Esophagus squamous epithelium (tissue), 5 donors: ENCODE data around the gene SLC6A3. TPM values are rescaled to one million over a fixed set of nuclear protein-coding genes. Genes with fewer than 3 reads are reported as not detected.
"Not testable (repeated sequence)": the region's sequence is repeated elsewhere in the genome, so short reads cannot be mapped to it uniquely, and the experiment has no call there.

ENCODE experiments used
- DNase-seq: peaks from one replicate; lab custom pipeline; 2025; lab: John Stamatoyannopoulos, UW
- H3K27ac ChIP-seq, 4 donors: fragments of 200-600 bp; sonication (generic); one replicate each; pipeline ENCODE4 v1.5.1; 2016 to 2019; ENCODE audit warnings: mild to moderate bottlenecking in 1 of 4
- H3K27me3 ChIP-seq, 4 donors: fragments of 200-600 bp; sonication (generic); 1 replicate in 3 of 4; 2 replicates in 1 of 4; pipeline versions ENCODE4 v1.5.1 to v1.6.0; 2017 to 2021; ENCODE audit warnings: antibody characterized with exemption in 1 of 4
- H3K36me3 ChIP-seq, 3 donors: fragments of 200-600 bp; sonication (generic); one replicate each; pipeline ENCODE4 v1.5.1; 2016 to 2019
- H3K4me1 ChIP-seq, 3 donors: fragments of 200-600 bp; sonication (generic); one replicate each; pipeline ENCODE4 v1.5.1; 2017 to 2019
- H3K4me3 ChIP-seq, 4 donors: fragments of 200-600 bp; sonication (generic); 1 replicate in 3 of 4; 2 replicates in 1 of 4; pipeline ENCODE4 v1.5.1; 2016 to 2019; ENCODE audit warnings: mild to moderate bottlenecking in 2 of 4, moderate library complexity in 1 of 4
- H3K9me3 ChIP-seq, 3 donors: fragments of 200-600 bp; sonication (generic); one replicate each; pipeline ENCODE4 v1.5.1; 2016 to 2019
- CTCF ChIP-seq, 6 experiments: fragments of 450-650 bp in 4 of 6; fragments of 200-600 bp in 2 of 6; sonication (generic) in 2 of 6; IDR thresholded peaks; one replicate each; pipeline ENCODE4 v1.5.1; 2016 to 2019; ENCODE audit warnings: antibody characterized with exemption in 6 of 6, mild to moderate bottlenecking in 4 of 6, moderate library complexity in 4 of 6
- POLR2A ChIP-seq, 4 donors: fragments of 450-650 bp; IDR thresholded peaks; one replicate each; pipeline ENCODE4 v1.6.1; 2017; ENCODE audit warnings: antibody characterized with exemption in 4 of 4, mild to moderate bottlenecking in 4 of 4, moderate library complexity in 3 of 4
- WGBS, 2 donors: methylation state at CpG; one replicate each; pipeline ENCODE4 v1.1.5; 2018; 5-methylcytosine and 5-hydroxymethylcytosine counted together
- intact Hi-C: fragments of 100-400 bp; cut with DNase I; formaldehyde crosslinking; loops from one replicate; pipeline ENCODE4 v1.15.0; 2022
- total RNA-seq, 4 donors: library from RNA; depleted of rRNA; stranded (reverse); fragments of >200 nt; gene quantifications; one replicate each; pipeline ENCODE4 v1.1.0, GENCODE V29; 2016
- donor health status: DM: yes; HTN: yes; CAD: no.

The SLC6A3 gene
- total RNA-seq, 4 donors from 2014 or later = 0.19 TPM; not detected in 3

- Histone ChIP-seq H3K4me3 (no peak overlapping the region), H3K27ac (no peak overlapping the region), H3K27me3 (peaks cover 0 to 98% (median 0%) of the 10 kb centered on the region in 4 donors), H3K36me3 (no peaks in the 10 kb centered on the region), H3K9me3 (no peaks in the 10 kb centered on the region), H3K4me1 (no peaks in the 10 kb centered on the region)
- no peak for DNase-seq
- intact Hi-C loops = no loop called here
- WGBS, 2 donors = 74 to 79% methylated on average over 3 of the region's 4 CpGs
- TF ChIP-seq POLR2A (IDR thresholded peaks at IDR 0.05) (no peak), CTCF (IDR thresholded peaks at IDR 0.05) (no peak)
Observed at GRCh38 chr5:1360861-1361260, 84.4 kb downstream of the SLC6A3 start.

- WGBS, 2 donors = 72 to 75% methylated on average over 6 to 7 of the region's 7 CpGs
- intact Hi-C loops = not testable (repeated sequence)
- H3K27me3 ChIP-seq = peaks cover 0 to 97% (median 0%) of the 10 kb centered on the region in 4 donors
Observed at GRCh38 chr5:1360367-1360766, 84.9 kb downstream of the SLC6A3 start.

GRCh38 chr5:1359713-1360112, 85.5 kb downstream of the SLC6A3 start:
- intact Hi-C loops = no loop called here

More at GRCh38 chr5:1360367-1360766, 84.9 kb downstream of the SLC6A3 start:
- not testable (repeated sequence) for H3K36me3 ChIP-seq, H3K4me3 ChIP-seq, H3K9me3 ChIP-seq, H3K4me1 ChIP-seq, H3K27ac ChIP-seq, DNase-seq

GRCh38 chr5:1359031-1359645, 86.1 kb downstream of the SLC6A3 start:
- Histone ChIP-seq H3K27ac (no peak overlapping the region), H3K27me3 (peaks cover 0 to 88% (median 0%) of the 10 kb centered on the region in 4 donors), H3K4me3 (no peak overlapping the region), H3K9me3 (no peaks in the 10 kb centered on the region), H3K36me3 (no peaks in the 10 kb centered on the region), H3K4me1 (no peaks in the 10 kb centered on the region)
- WGBS, 2 donors = 66 to 77% methylated on average over 15 to 24 of the region's 31 CpGs
- no peak for TF ChIP-seq CTCF (IDR thresholded peaks at IDR 0.05)
- no peak for TF ChIP-seq POLR2A (IDR thresholded peaks at IDR 0.05)
- intact Hi-C loops = no loop called here
- DNase-seq = no peak

More at GRCh38 chr5:1359713-1360112, 85.5 kb downstream of the SLC6A3 start:
- no peak for DNase-seq
- Histone ChIP-seq H3K27ac (no peak overlapping the region), H3K36me3 (no peaks in the 10 kb centered on the region), H3K4me3 (no peak overlapping the region), H3K4me1 (no peaks in the 10 kb centered on the region), H3K27me3 (peaks cover 0 to 94% (median 0%) of the 10 kb centered on the region in 4 donors), H3K9me3 (no peaks in the 10 kb centered on the region)
- no peak for TF ChIP-seq CTCF (IDR thresholded peaks at IDR 0.05)
- whole genome bisulfite sequencing, 2 donors = 75 to 78% methylated on average over 11 of the region's 11 CpGs

- no peak for DNase-seq
- intact Hi-C loops = no loop called here
- H3K27me3 ChIP-seq = peaks cover 0 to 84% (median 0%) of the 10 kb centered on the region in 4 donors
- no peak overlapping the region for H3K27ac ChIP-seq
- H3K4me1 ChIP-seq = no peaks in the 10 kb centered on the region
- no peaks in the 10 kb centered on the region for H3K9me3 ChIP-seq
- WGBS, 2 donors = 60% methylated on average over 6 of the region's 10 CpGs; no CpG with 5 or more reads in 1 of the 2 donors
- no peaks in the 10 kb centered on the region for H3K36me3 ChIP-seq
- no peak overlapping the region for H3K4me3 ChIP-seq
- TF ChIP-seq POLR2A (IDR thresholded peaks at IDR 0.05) = no peak
- TF ChIP-seq CTCF (IDR thresholded peaks at IDR 0.05) = no peak
Observed at GRCh38 chr5:1358726-1359025, 86.6 kb downstream of the SLC6A3 start.
